ENCODE results near the gene SGMS2.

SGMS2 gene

DNA sequence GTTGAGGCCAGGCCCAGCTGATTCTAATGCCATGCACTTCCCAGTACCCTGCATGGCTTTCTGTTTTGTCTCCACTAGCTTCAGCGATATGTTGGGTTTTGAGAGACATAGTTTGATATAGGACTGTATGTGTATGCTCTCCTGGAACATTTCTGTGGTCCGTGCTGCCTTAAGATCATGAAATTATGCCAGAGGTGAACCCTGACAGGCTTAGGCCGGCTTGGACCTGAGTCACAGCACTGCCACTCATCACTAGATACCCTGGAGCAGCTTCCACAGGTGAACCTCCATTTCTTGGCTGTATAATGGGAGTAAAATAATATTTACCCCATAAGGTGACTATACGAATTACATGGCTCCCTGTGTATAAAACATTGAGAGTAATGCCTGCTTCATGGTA, 6.4 kb downstream of the SGMS2 start:
- no peak for DNase-seq

DNA sequence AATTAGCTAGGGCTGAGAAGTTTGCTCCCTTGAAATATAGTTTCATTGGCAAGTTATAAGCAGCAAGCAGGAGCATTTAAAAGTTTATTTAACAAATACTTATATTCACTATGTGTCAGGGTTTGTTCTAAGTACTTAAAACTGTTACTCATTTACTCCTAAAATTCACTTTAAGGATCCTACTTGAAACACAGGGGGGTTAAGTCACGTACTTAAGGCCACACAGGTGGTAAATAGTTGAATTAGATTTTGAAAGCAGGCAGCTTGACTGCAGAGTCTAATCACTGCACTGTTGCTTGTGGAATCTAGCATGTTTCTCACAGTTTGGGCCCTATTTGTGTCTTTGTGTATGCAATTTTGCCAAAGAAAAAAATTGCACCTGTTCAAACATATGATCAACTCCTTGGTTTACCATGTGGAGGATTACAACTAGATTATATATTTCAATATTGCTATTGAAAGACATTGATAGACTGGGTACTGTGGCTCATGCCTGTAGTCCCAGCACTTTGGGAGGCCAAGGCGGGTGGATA, 7.6 kb downstream of the SGMS2 start:
- no peak for DNase-seq

DNA sequence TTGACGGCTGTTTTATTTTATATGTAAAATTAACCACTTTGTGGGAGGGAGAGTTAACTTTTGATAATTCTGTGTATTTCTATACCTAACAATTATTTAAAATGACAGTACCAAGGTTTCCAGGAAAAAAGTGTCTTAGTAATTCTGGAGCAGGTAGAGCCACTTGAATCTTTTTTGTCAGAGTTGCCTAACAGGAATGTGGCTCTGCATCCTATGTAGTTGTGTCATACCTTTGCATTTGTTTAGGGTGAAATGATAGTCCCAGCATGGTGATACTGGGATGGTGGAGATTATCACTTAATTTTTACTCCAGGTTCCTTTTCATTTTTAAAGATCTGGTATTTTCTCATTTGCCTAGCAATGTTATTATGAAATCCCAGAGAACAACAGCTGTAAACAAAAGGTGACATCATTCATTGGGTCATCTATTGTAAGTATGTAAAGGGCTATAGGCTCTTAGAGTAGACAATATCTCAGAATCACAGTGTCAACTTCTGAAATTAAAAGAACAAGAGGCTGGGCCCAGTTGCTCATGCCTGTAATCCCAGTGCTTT, 9.6 kb downstream of the SGMS2 start:
- no peak for DNase-seq

DNA sequence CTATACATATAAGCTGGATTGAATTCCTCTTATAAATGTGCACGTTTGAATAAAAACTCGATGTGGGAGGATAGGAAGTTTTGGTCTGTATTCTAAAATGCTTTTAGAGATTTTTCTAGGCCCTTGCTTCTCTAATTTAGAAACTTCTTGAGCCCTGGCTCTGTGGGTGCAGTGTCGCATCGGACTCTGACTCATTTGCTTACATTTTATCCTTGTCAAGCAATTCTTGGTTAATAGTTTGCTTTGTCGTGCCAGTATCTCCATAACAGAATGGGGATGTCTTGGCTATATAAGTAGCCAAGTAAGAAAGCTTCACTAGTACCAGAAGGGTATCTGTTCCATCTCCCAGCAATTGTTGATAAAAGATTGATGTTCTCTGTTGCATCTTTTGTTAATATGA, 10.7 kb downstream of the SGMS2 start:
- no peak for DNase-seq

DNA sequence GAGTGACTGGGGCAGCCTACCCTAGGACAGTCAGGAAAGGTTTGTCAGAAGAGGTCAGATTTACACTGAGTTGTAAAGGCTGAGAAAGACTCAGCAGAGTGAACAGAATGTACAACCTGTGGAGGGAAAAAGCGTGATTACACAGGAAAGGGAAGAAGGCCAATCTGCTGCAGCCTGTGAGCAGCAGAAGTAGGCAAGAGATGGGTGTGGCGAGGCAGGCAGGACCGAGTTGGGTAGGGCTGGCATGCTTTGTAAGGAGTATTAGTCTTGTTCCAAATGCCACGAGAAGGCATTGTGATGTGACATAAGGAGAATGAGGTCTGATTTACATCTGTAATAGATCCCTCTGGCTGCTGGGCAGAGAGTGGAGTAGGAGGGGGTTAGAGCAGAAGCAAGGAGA, 12.6 kb downstream of the SGMS2 start:
- no peak for DNase-seq

- DNase-seq: no peak
These were observed 13.3 kb downstream of the SGMS2 start for GRCh38 chr4:107837776-107838618.

GRCh38 chr4:107838861-107839565, 14.3 kb downstream of the SGMS2 start:
- no peak for DNase-seq

DNA sequence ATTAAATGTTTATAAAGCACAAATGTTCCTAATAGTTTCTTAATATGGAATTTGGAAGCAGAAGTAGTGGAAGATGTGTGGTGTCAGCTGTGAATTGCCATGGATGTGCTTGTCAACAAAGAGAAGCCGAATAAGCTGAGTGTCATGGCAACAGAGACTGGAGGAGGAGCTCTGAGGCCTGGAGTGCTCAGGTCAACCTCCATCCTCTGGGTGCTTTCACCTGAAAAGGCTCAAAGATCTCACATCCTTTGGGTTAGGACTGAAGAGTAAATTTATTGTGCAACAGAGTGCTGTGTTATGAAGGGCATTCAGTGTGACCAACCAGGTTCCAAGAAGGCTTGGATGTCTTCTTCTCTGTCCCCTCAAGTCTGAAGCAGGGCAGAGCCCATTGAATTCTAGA, 18.7 kb downstream of the SGMS2 start:
- DNase-seq: no peak

DNA sequence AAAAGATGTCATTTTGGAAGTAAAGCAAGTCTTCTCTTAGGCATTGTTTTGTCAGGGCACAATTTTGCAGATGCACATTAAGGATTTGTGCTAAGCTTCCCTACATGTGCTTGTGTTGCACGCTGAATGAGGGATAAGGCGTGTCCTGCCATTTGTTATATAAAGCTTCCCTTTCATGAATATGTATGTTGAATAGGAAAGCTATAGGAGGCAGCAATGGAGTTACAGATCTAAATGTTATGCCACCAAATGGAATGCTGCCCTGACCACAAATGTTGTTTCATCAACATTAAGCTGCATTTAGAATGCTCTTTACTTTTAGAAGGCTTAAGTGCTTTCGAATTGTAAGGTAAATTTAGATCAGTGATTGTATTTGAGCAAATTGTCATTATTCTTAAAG, 20.9 kb downstream of the SGMS2 start:
- DNase-seq: no peak

GRCh38 chr4:107850438-107850837, 25.7 kb downstream of the SGMS2 start:
- DNase-seq: no peak

DNA sequence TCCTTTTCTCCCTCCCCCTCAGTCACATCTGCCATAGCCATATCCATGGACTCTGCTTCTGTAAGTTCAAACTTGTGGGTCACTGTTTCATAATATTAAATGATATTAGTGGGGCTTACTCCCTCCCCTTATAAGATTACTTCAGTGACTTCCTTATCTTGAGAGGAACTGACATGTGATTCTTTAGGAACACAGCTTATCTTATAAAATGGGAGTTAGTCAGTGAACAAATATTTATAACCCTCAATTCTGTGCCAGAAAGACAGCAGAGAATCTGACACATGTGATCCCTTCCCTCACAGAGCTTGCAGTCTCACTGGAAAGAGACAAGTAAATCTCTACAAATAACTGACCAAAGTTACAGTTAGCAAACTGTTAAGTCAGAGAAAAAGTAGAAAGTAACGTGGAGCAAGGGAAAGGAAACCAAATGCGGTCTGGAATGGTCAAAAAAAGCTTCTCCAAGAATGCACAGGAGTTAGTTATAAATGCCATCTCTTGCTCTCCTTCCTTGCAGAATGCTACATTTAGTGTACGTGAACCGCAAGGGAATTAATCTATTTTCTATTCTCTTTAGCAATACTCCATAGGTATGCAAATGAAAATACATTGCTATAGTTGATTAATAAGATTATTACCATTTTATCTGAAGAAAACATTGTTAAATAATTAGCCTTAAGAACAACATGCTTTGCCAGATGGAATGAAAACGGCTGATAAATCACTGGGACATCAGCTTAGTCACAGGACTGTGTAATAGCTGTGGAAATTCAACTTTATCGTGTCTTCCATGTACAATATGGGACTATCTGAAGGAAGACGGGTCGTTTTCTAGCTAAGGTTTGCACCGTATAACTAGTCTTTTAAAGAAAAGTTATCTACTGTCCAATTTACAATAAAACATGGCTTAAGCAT, 29.0 kb downstream of the SGMS2 start:
- DNase-seq: no peak

- DNase-seq: no peak
These were observed 29.8 kb downstream of the SGMS2 start for GRCh38 chr4:107854356-107855022.

DNA sequence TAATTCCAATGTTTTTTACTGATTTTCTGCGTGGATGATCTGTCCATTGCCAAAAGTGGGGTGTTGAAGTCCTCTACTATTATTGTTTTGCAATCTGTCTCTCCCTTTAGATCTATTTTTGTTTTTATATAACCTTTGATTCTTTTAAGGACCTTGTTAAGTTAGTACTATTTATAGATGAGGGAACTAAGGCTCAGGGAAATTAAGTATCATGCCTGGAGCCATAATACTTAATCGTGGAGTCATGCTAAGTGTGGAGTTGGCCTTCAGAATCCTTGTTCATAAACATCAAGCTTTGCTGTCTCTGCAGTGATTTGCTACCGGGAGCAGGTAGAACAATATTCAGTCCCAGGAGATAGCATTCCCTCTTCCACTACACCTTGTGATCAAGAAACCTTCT, 31.0 kb downstream of the SGMS2 start:
- no peak for DNase-seq

DNA sequence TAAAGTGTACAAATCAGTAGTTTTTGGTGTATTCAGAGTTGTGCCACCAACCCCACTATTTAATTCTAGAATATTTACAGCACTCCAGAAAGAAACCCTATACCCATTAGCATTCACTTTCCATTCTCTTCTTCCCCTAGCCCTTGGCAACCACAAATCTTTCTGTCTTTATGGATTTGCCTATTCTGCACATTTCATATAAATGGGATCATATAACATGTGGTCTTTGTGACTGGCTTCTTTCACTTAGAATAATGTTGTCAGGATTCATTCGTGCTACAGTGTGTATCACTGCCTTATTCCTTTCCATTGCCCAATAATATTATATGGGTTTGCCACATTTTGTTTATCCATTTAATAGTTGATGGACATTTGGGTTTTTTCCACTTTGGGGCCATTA, 32.2 kb downstream of the SGMS2 start:
- no peak for DNase-seq

GRCh38 chr4:107857741-107858140, 33.0 kb downstream of the SGMS2 start:
- no peak for DNase-seq

- no peak for DNase-seq
These were observed 33.5 kb downstream of the SGMS2 start for GRCh38 chr4:107858158-107858742.

- no peak for DNase-seq
These were observed 37.9 kb downstream of the SGMS2 start for GRCh38 chr4:107862658-107863057.

DNA sequence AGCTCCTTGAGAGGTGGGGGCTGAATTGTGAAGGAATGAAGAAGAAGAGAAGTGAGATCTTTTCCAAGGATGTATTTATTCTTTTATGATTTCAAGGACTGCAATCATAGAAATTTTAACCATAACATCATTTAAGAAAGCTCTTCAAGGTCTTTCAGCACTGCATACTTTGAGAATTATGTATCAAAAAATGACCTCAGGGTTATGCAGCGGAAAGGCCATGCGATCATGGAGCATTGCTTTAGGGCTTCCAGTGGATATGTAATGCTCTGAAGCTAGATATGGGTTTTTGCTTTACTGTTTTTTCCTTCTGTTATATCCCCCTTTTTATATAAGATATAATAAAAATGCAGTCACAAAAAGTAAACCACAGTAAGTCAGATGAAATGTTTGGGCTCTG, 38.7 kb downstream of the SGMS2 start:
- no peak for DNase-seq

DNA sequence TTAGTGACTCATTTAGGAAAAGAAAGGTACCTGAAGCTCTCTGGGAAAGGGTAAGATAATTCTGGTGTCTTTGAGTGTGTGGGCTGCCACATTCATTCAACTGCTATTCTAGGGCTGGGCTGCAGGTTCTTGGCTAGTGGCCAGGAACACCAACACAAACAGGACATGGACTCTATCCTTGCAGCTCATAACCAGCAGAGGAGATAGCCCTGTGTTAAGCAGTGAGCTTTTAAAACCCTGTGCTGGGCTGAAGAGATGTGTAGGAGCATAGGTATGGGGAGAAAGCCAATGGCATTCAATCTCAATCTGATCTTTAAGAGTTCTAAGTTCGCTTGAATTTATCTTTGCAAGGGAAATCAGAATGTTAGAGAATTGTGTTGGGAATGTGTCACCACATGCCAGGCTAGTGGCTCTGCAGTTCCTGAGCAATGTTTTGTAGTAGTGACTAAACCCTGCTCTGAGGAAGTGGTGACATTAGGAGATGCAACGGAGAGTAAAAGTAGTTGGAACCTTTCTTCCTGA, 39.2 kb downstream of the SGMS2 start:
- peak; percentile 20 for DNase-seq

DNA sequence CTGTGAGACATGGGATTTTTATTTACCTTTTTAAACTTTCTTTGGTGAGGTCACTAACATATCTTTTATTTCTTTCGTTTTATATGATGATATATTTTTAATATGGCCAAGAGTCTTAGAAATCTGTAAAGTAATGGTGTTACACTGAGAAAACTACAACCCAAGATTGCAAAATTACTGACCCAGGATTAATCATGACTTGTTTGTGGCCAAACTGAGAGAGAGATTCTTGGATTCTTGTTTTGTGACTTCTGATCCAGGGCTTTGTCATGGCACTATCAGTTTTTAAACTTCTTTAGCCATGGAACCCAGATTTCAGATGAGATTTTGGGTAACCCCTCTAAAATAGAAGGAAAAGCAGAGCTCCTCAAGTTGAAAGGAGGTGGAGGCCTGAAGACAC, 42.0 kb downstream of the SGMS2 start:
- no peak for DNase-seq

DNA sequence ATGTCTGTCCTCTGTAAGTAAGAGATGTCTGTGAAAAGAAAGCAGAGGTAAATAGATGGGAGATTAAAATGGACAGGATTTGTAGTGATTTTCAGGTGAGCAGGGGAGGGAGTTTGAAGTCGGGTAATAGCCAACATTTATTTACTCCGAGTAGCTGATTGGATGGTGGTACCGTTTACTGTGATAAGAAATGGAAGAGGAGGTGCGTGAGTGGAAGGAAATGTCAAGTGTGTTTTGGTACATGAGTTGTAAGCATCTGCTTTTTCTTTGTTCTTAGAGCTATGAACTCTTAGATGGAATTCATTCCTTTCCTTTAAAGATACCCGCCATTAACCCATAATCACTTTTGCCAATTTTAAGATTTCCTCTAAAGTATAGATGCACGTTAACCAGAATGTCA, 45.5 kb downstream of the SGMS2 start:
- DNase-seq: peak; percentile 16

Measured in NCI-H1092 treated with DMSO at 0.1 percent for 48 hours (cell line).